Pancreas (tissue), 10 donors: ENCODE data around the gene AXIN2. TPM values are rescaled to one million over a fixed set of nuclear protein-coding genes. Genes with fewer than 3 reads are reported as not detected.

Experiments used
- ATAC-seq, 4 donors: fragments of 200-7000 bp; cut with Tn5 transposase; one replicate each; pipeline versions ENCODE4 v1.8.0 to v1.9.1; 2020; ENCODE audit warnings: mild to moderate bottlenecking in 4 of 4, moderate library complexity in 4 of 4
- DNase-seq, 6 donors: peaks; one replicate each; pipeline ENCODE4 v3.0.0-alpha.2; 2020
- FAIRE-seq: peaks from 2 replicates; lab custom pipeline; 2012; peaks lifted over from hg19 to GRCh38; lab: Jason Lieb, UNC
- H3K27ac ChIP-seq, 4 donors: fragments of 200-600 bp; sonication (generic); 1 replicate in 3 of 4; 2 replicates in 1 of 4; pipeline versions ENCODE4 v1.5.0 to v1.8.0; 2020
- H3K27me3 ChIP-seq, 4 donors: fragments of 200-600 bp; one replicate each; pipeline ENCODE4 v1.8.0; 2021
- H3K36me3 ChIP-seq, 3 donors: fragments of 200-600 bp; sonication (generic) in 1 of 3; one replicate each; pipeline versions ENCODE4 v1.5.0 to v1.8.0; 2020 to 2021
- H3K4me1 ChIP-seq, 3 donors: fragments of 200-600 bp; one replicate each; pipeline ENCODE4 v1.8.0; 2021
- H3K4me3 ChIP-seq, 4 donors: fragments of 200-600 bp; sonication (generic) in 2 of 4; one replicate each; pipeline versions ENCODE4 v1.5.0 to v1.8.0; 2020 to 2021
- H3K9me3 ChIP-seq, 4 donors: fragments of 200-600 bp; one replicate each; pipeline ENCODE4 v1.8.0; 2021
- CTCF ChIP-seq, 4 donors: fragments of 200-600 bp; sonication (generic) in 3 of 4; IDR thresholded peaks; one replicate each; pipeline versions ENCODE4 v1.5.0 to v1.8.0; 2021; ENCODE audit warnings: antibody characterized with exemption in 4 of 4
- WGBS, 2 donors: extraction: QIAGEN DNeasy Blood & Tissue Kit; methylation state at CpG; one replicate each; pipeline ENCODE4 v1.1.7; 2013; 5-methylcytosine and 5-hydroxymethylcytosine counted together
- intact Hi-C, 3 donors: fragments of 100-400 bp; cut with DNase I; formaldehyde crosslinking; loops; one replicate each; pipeline versions ENCODE4 v1.11.1 to v1.14.2; 2022
- polyA plus RNA-seq, 2 donors: library from polyadenylated mRNA; stranded (reverse); fragments of 200-250 nt; gene quantifications; one replicate each; pipeline ENCODE4 v1.2.3, GENCODE V29; 2013
- total RNA-seq, 6 donors: library from RNA; stranded (reverse); fragmentation: NEBNext Ultra II Directional in 4 of 6; extraction: Animal tissue kit (Norgen Biotek cat#: 25700) in 4 of 6; gene quantifications; one replicate each; pipeline versions ENCODE4 v1.2.1 to v1.2.4, GENCODE V29; 2021 to 2023
- donor health status: healthy with polysubstance abuse.
- donor health status: DM: no; HTN: no; CAD: no; lungs with moderate emphysema.
- donor health status: DM: no; HTN: no; CAD: no.
- donor health status: control.
- donor health status: control.
- donor health status: Bipolar disorder and iron deficiency.
- donor health status: DM: yes; HTN: yes; CAD: no.
- donor health status: DM: no; HTN: no; CAD: no.
- donor health status: DM: no; HTN: no; CAD: no.
- donor health status: DM: yes; HTN: yes; CAD: no.

Gene AXIN2
- total and polyA plus RNA-seq, 8 donors = 2.5 to 13.1 (median 3.3) TPM

- 88 to 96% methylated on average over 6 of the region's 6 CpGs for WGBS, 2 donors
- no peaks in the 10 kb centered on the region for H3K27me3 ChIP-seq
- no peak for DNase-seq
- H3K4me1 ChIP-seq = peaks cover 7 to 20% (median 11%) of the 10 kb centered on the region in 3 donors
- H3K4me3 ChIP-seq = no peak overlapping the region
- no peak overlapping the region for H3K27ac ChIP-seq
- no peak for FAIRE-seq
- no peaks in the 10 kb centered on the region for H3K36me3 ChIP-seq
- TF ChIP-seq CTCF (IDR thresholded peaks at IDR 0.05) = no peak
- intact Hi-C loops = loop anchor here in 2 of 3 donors (10.0 kb wide), 1 partner anchor 258 kb away; no protein-coding TSS in a partner anchor
- H3K9me3 ChIP-seq = no peaks in the 10 kb centered on the region
- no peak for ATAC-seq
Observed at GRCh38 chr17:65553009-65553645, 8.3 kb downstream of the AXIN2 start.

GRCh38 chr17:65552214-65552613 lies 9.2 kb downstream of the AXIN2 start:
- FAIRE-seq (no peak), DNase-seq (peak in 1 of 6 donors; percentile 24), ATAC-seq (no peak)
- intact Hi-C loops = loop anchor here in 2 of 3 donors (10.0 kb wide), 1 partner anchor 257 kb away; no protein-coding TSS in a partner anchor
- Histone ChIP-seq H3K4me1 (peaks cover 10 to 22% (median 16%) of the 10 kb centered on the region in 3 donors), H3K27ac (no peak overlapping the region), H3K27me3 (no peaks in the 10 kb centered on the region), H3K4me3 (no peak overlapping the region), H3K36me3 (no peaks in the 10 kb centered on the region), H3K9me3 (no peaks in the 10 kb centered on the region)
- WGBS, 2 donors = 89 to 90% methylated on average over 4 of the region's 4 CpGs
- no peak for TF ChIP-seq CTCF (IDR thresholded peaks at IDR 0.05)

GRCh38 chr17:65551267-65552040 lies 10.0 kb downstream of the AXIN2 start:
- no peak for ATAC-seq
- Histone ChIP-seq H3K27me3 (no peaks in the 10 kb centered on the region), H3K4me1 (peaks cover 14 to 22% (median 20%) of the 10 kb centered on the region in 3 donors), H3K36me3 (no peaks in the 10 kb centered on the region), H3K4me3 (no peak overlapping the region), H3K27ac (no peak overlapping the region), H3K9me3 (no peaks in the 10 kb centered on the region)
- intact Hi-C loops = loop anchor here in 2 of 3 donors (10.0 kb wide), 1 partner anchor 257 kb away; no protein-coding TSS in a partner anchor
- no peak for TF ChIP-seq CTCF (IDR thresholded peaks at IDR 0.05)
- no peak for FAIRE-seq
- DNase-seq = peak in 1 of 6 donors; percentile 30
- WGBS, 2 donors = 84 to 86% methylated on average over 9 of the region's 9 CpGs

- ATAC-seq (no peak), FAIRE-seq (no peak), DNase-seq (peak in 1 of 6 donors; percentile 12)
- intact Hi-C loops = loop anchor here in 2 of 3 donors (10.0 kb wide), 1 partner anchor 256 kb away; no protein-coding TSS in a partner anchor
- Histone ChIP-seq H3K4me1 (peaks cover 14 to 20% (median 18%) of the 10 kb centered on the region in 3 donors), H3K36me3 (no peaks in the 10 kb centered on the region), H3K27me3 (no peaks in the 10 kb centered on the region), H3K9me3 (no peaks in the 10 kb centered on the region), H3K4me3 (no peak overlapping the region), H3K27ac (no peak overlapping the region)
- 94 to 96% methylated on average over 4 of the region's 4 CpGs for WGBS, 2 donors
- no peak for TF ChIP-seq CTCF (IDR thresholded peaks at IDR 0.05)
Observed at GRCh38 chr17:65550758-65551157, 10.7 kb downstream of the AXIN2 start.
